Stomach (tissue), 19 donors: Measurements from ENCODE around the gene S1PR2. TPM values are rescaled to one million over a fixed set of nuclear protein-coding genes. Genes with fewer than 3 reads are reported as not detected.

Experiments
- DNase-seq, 2 donors: peaks; one replicate each; pipeline versions ENCODE4 v3.0.0 to v3.0.0-alpha.2; 2013 to 2019
- H3K27ac ChIP-seq, 5 donors: fragments of 200-600 bp in 4 of 5; sonication (generic) in 4 of 5; one replicate each; pipeline ENCODE4 v1.5.1; 2013 to 2019; ENCODE audit warnings: mild to moderate bottlenecking in 1 of 5, moderate library complexity in 1 of 5
- H3K27me3 ChIP-seq, 3 donors: fragments of 200-600 bp; sonication (generic); one replicate each; pipeline ENCODE4 v1.5.1; 2017 to 2019; ENCODE audit warnings: mixed run types in 1 of 3
- H3K36me3 ChIP-seq, 4 donors: fragments of 200-600 bp; sonication (generic); 1 replicate in 3 of 4; 2 replicates in 1 of 4; pipeline ENCODE4 v1.5.1; 2016 to 2019
- H3K4me1 ChIP-seq, 4 donors: fragments of 200-600 bp; sonication (generic); one replicate each; pipeline ENCODE4 v1.5.1; 2016 to 2019
- H3K4me3 ChIP-seq, 4 donors: fragments of 200-600 bp; sonication (generic) in 3 of 4; one replicate each; pipeline ENCODE4 v1.5.1; 2016 to 2019; ENCODE audit warnings: mild to moderate bottlenecking in 1 of 4
- H3K9me3 ChIP-seq, 4 donors: fragments of 200-600 bp; sonication (generic); one replicate each; pipeline ENCODE4 v1.5.1; 2016 to 2019
- EP300 ChIP-seq: sonication (generic); formaldehyde crosslinking; IDR thresholded peaks from one replicate; pipeline ENCODE4 v1.6.1; 2017; ENCODE audit warnings: antibody characterized with exemption
- POLR2A ChIP-seq, 4 donors: fragments of 450-650 bp; IDR thresholded peaks; one replicate each; pipeline ENCODE4 v1.6.1; 2016; ENCODE audit warnings: antibody characterized with exemption in 4 of 4, control low read depth in 2 of 4, mild to moderate bottlenecking in 1 of 4, moderate library complexity in 1 of 4
- POLR2AphosphoS5 ChIP-seq, 3 donors: sonication (generic); formaldehyde crosslinking; IDR thresholded peaks; one replicate each; pipeline ENCODE4 v1.6.1; 2016; ENCODE audit warnings: antibody characterized with exemption in 3 of 3
- WGBS, 5 donors: extraction: QIAGEN DNeasy Blood & Tissue Kit in 3 of 5; methylation state at CpG; one replicate each; pipeline versions ENCODE4 v1.1.5 to v1.1.7; 2013 to 2018; 5-methylcytosine and 5-hydroxymethylcytosine counted together
- intact Hi-C: fragments of 100-400 bp; cut with DNase I; formaldehyde crosslinking; loops from one replicate; pipeline ENCODE4 v1.15.1; 2023; ENCODE audit warnings: low total_unique reads
- long read RNA-seq, 10 donors: transcript quantifications; one replicate each; lab custom pipeline, GENCODE V29; 2026
- polyA plus RNA-seq, 3 donors: library from polyadenylated mRNA; stranded (reverse); fragments of 200-250 nt; gene quantifications; one replicate each; pipeline ENCODE4 v1.2.3, GENCODE V29; 2013
- total RNA-seq, 5 donors: library from RNA; depleted of rRNA; stranded (reverse); fragments of >200 nt; gene quantifications; one replicate each; pipeline versions ENCODE4 v1.1.0 to v1.2.3, GENCODE V29; 2014 to 2016
- TF ChIP-seq, protein P1 (sequence below), 7 experiments: fragments of 450-650 bp in 4 of 7; fragments of 200-600 bp in 3 of 7; sonication (generic) in 3 of 7; IDR thresholded peaks; one replicate each; pipeline ENCODE4 v1.5.1; 2016 to 2019; ENCODE audit warnings: antibody characterized with exemption in 7 of 7, control low read depth in 2 of 7, mild to moderate bottlenecking in 1 of 7
- donor health status: healthy with polysubstance abuse.
- donor health status: Bipolar disorder and iron deficiency.
- donor health status: healthy.

Gene S1PR2, protein sequence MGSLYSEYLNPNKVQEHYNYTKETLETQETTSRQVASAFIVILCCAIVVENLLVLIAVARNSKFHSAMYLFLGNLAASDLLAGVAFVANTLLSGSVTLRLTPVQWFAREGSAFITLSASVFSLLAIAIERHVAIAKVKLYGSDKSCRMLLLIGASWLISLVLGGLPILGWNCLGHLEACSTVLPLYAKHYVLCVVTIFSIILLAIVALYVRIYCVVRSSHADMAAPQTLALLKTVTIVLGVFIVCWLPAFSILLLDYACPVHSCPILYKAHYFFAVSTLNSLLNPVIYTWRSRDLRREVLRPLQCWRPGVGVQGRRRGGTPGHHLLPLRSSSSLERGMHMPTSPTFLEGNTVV
- 10 to 100 TPM in 1 of 5 donors, 1 to 10 TPM in 1, under 1 TPM in 2, not detected in 1; 0.29 to 11.7 (median 5.1) TPM for total RNA-seq
- polyA plus RNA-seq = 1 to 10 TPM; 2.4 to 2.9 (median 2.7) TPM
- long read RNA-seq, donor 1, partial matches to known transcripts = 0 of 2 reads
- long read RNA-seq, donor 1, other reads (novel, unspliced or antisense) = 0 of 2 reads
- long read RNA-seq, donor 2, partial matches to known transcripts = 0 of 1 reads
- long read RNA-seq, donor 2, other reads (novel, unspliced or antisense) = 0 of 1 reads
- long read RNA-seq, donor 3 = 0 reads
- long read RNA-seq, donor 4 = 0 reads
- long read RNA-seq, donor 5, partial matches to known transcripts = 0 of 2 reads
- long read RNA-seq, donor 5, other reads (novel, unspliced or antisense) = 0 of 2 reads
- long read RNA-seq, donor 6, partial matches to known transcripts = 0 of 3 reads
- long read RNA-seq, donor 6, other reads (novel, unspliced or antisense) = 0 of 3 reads
- long read RNA-seq, donor 7, partial matches to known transcripts = 0 of 3 reads
- long read RNA-seq, donor 7, other reads (novel, unspliced or antisense) = 0 of 3 reads
- long read RNA-seq, donor 8, partial matches to known transcripts = 0 of 3 reads
- long read RNA-seq, donor 8, other reads (novel, unspliced or antisense) = 0 of 3 reads
- long read RNA-seq, donor 9, partial matches to known transcripts = 0 of 3 reads
- long read RNA-seq, donor 9, other reads (novel, unspliced or antisense) = 0 of 3 reads
- long read RNA-seq, donor 10, partial matches to known transcripts = 0 of 1 reads
- long read RNA-seq, donor 10, other reads (novel, unspliced or antisense) = 0 of 1 reads

DNA sequence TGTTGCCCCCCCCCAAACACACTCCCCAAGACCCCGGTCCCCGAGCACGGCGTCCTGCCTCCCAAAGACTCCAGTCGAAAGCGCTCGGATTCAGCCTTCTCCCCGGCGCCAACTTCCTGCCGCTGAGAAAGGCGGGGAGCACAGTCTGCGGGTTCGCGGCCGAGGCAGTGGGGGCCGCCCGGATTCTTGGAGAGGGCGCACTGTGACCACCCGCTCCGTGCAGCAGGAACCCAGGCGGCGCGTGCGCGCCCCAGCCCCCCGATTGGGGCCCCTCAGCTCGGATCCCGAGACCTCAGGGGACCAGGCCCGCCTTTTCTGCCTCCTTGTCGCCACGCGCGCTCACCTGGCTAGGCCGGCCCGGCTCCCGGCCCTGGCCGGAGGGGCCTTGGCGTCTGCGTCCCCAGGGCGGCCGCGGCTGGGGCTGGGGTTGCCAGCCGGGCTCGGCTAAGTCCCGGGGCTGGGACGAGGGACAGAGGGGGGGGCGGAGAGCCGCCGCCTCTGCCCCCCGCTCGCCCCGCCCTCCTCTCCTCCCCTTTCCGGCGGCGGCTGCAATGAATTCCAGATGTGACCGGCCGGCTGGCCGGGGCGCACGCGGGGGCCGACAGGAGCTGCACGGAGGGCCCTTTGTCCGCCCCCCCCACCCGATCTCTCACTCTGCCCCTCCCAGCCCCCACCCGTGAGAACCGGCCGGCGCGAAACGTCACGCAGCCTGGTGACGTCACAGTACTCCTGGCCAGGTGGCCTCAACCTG lies at the start of gene S1PR2:
Gene S1PR2, minus strand, starts transcription at position 471 of the 751 bp plus-strand sequence. CDS start 6,426 bp downstream, outside the sequence.
- Histone ChIP-seq H3K4me1 (peaks cover 10 to 52% (median 44%) of the 10 kb centered on the region in 4 donors), H3K36me3 (no peaks in the 10 kb centered on the region), H3K27me3 (peaks cover 0 to 7% (median 0%) of the 10 kb centered on the region in 3 donors), H3K27ac (peak within 1 kb of the TSS; percentile 78 to 94 (median 90)), H3K4me3 (peak within 1 kb of the TSS; percentile 77 to 99 (median 97)), H3K9me3 (no peaks in the 10 kb centered on the region)
- TF ChIP-seq POLR2AphosphoS5 (IDR thresholded peaks at IDR 0.05) (peak in 2 of 3 donors; percentile 39 to 58), EP300 (no peak)
- intact Hi-C loops = no loop called here
- 0 to 1% (median 0%) methylated on average over 8 to 72 of the region's 73 CpGs for WGBS, 5 donors
- DNase-seq = peak; percentile 73 to 94

DNA sequence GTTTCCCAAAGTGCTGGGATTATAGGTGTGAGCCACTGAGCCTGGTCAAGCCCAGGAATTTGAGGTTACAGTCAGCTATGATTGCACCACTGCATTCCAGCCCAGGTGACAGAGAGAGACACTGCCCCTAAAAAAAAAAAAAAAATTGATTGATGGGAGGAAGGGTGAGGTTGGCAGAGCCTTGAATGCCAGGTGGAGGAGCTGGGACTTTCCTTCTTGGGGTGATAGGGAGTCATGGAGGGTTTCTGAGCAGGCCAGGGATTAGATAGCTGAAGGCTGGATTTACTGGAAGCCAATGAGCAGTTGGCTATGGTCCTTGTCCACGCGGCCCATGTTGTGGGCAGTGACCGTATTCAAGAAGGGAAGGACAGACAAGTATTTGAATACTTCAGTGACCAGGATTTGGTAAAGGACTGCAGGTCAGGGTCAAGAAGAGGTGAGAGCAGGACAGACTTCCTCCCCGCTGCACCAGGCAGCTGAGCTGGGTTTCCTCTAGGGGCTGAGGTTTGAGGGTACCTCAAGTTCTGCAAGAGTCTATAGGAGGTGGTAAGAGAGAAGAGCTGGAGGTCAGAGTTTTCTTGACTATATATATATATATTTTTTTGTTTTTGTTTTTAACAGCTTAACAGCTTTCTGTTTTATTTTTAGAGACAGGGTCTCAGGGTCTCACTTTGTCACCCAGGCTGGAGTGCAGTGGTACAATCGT lies 48.8 kb upstream of the S1PR2 start:
- Histone ChIP-seq H3K27me3 (peaks cover 0 to 24% (median 0%) of the 10 kb centered on the region in 3 donors), H3K4me3 (no peak overlapping the region), H3K9me3 (no peaks in the 10 kb centered on the region), H3K36me3 (peaks cover 18 to 98% (median 56%) of the 10 kb centered on the region in 4 donors), H3K27ac (no peak overlapping the region), H3K4me1 (peaks cover 0 to 6% (median under 1%) of the 10 kb centered on the region in 4 donors)
- TF ChIP-seq, protein P1, sequence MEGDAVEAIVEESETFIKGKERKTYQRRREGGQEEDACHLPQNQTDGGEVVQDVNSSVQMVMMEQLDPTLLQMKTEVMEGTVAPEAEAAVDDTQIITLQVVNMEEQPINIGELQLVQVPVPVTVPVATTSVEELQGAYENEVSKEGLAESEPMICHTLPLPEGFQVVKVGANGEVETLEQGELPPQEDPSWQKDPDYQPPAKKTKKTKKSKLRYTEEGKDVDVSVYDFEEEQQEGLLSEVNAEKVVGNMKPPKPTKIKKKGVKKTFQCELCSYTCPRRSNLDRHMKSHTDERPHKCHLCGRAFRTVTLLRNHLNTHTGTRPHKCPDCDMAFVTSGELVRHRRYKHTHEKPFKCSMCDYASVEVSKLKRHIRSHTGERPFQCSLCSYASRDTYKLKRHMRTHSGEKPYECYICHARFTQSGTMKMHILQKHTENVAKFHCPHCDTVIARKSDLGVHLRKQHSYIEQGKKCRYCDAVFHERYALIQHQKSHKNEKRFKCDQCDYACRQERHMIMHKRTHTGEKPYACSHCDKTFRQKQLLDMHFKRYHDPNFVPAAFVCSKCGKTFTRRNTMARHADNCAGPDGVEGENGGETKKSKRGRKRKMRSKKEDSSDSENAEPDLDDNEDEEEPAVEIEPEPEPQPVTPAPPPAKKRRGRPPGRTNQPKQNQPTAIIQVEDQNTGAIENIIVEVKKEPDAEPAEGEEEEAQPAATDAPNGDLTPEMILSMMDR (IDR thresholded peaks at IDR 0.05) = no peak
- TF ChIP-seq POLR2A (IDR thresholded peaks at IDR 0.05) (no peak), POLR2AphosphoS5 (IDR thresholded peaks at IDR 0.05) (no peak), EP300 (no peak)
- no peak for DNase-seq
- intact Hi-C loops = no loop called here
- WGBS, 5 donors = 75 to 87% (median 81%) methylated on average over 5 of the region's 5 CpGs

DNA sequence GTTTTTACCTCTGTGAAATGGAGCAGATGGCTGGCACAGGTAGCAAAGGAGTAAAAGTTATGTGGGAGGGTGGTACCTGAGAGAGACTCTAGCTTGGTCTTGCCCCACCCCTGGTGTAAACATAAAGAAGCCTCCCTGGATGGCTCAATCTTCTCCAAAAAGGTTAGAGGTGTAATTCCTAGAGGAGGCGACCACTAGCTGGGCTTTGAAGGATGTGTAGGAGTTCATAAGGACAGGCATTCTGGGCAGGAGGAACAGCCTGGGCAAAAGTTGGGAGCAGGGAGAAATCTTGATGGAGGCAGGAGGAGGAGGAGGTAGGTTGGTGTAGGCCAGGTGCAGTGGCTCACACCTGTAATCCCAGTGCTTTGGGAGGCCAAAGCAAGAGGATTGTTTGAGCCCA lies 47.8 kb upstream of the S1PR2 start:
- Histone ChIP-seq H3K27ac (no peak overlapping the region), H3K36me3 (peaks cover 11 to 97% (median 52%) of the 10 kb centered on the region in 4 donors), H3K9me3 (no peaks in the 10 kb centered on the region), H3K27me3 (peaks cover 0 to 14% (median 0%) of the 10 kb centered on the region in 3 donors), H3K4me1 (peaks cover 0 to 7% (median 3%) of the 10 kb centered on the region in 4 donors), H3K4me3 (no peak overlapping the region)
- TF ChIP-seq POLR2A (IDR thresholded peaks at IDR 0.05) = no peak
- intact Hi-C loops = no loop called here
- DNase-seq = no peak
- 83 to 100% (median 94%) methylated on average over 1 of the region's 1 CpG for WGBS, 5 donors

DNA sequence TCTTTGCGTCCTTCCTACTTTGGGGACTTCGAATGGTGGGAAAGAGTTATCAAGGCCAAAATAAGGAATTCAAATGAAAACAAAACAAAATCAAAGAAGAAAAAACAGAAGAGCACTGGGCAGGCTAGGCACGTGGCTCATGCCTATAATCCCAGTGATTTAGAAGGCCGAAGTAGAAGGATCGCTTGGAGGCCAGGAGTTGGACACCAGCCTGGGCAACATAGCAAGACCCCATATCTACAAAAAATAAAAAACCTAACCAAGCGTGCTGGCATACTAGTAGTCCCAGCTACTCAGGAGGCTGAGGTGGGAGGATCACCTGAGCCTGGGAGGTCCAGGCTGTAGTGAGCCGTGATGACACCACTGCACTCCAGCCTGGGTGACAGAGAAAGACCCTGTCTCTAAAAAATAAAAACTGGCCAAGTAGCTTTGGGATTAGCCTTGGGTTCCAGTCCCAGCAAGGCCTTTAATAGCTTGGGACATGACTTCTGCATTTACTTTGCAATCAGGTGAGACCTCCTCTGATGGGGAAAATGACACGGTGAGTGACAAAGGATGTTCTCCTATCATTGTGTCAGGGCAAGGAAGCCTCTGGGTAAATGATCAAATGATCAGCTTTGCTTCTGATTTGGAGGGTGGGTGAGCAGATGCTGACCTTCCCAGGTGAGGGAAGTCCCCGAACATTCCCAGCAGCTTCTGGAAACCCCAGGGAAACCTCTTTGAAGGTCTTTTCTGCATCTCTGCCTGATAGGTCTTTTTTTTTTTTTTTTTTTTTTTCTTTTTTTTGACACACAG lies 46.9 kb upstream of the S1PR2 start:
- H3K4me3 ChIP-seq = no peak overlapping the region
- H3K27ac ChIP-seq = no peak overlapping the region
- intact Hi-C loops = no loop called here

More for the DNA sequence above, 46.9 kb upstream of the S1PR2 start:
- DNase-seq = no peak
- no peaks in the 10 kb centered on the region for H3K9me3 ChIP-seq
- H3K4me1 ChIP-seq = peaks cover 0 to 14% (median 3%) of the 10 kb centered on the region in 4 donors
- H3K36me3 ChIP-seq = peaks cover 6 to 88% (median 43%) of the 10 kb centered on the region in 4 donors
- H3K27me3 ChIP-seq = peaks cover 0 to 7% (median 0%) of the 10 kb centered on the region in 3 donors
- TF ChIP-seq POLR2A (IDR thresholded peaks at IDR 0.05) = no peak
- no peak for TF ChIP-seq POLR2AphosphoS5 (IDR thresholded peaks at IDR 0.05)
- no peak for TF ChIP-seq EP300
- TF ChIP-seq, protein P1 (IDR thresholded peaks at IDR 0.05) = no peak
- WGBS, 5 donors = 84 to 89% (median 85%) methylated on average over 9 of the region's 9 CpGs
